HL-60/S4 treated with retinoic acid at 250 ng/mL for 4 days and 3 days (cell line): ENCODE results near the gene ZBTB2.
"Not testable (repeated sequence)": the region's sequence is repeated elsewhere in the genome, so short reads cannot be mapped to it uniquely, and the experiment has no call there.

Experiments used
- in situ Hi-C: fragments of 300-500 bp; cut with MboI; formaldehyde crosslinking; loops from 2 replicates; pipeline ENCODE4 v1.7.0; 2022; ENCODE audit warnings: low sequenced_read_pairs

The ZBTB2 gene

DNA sequence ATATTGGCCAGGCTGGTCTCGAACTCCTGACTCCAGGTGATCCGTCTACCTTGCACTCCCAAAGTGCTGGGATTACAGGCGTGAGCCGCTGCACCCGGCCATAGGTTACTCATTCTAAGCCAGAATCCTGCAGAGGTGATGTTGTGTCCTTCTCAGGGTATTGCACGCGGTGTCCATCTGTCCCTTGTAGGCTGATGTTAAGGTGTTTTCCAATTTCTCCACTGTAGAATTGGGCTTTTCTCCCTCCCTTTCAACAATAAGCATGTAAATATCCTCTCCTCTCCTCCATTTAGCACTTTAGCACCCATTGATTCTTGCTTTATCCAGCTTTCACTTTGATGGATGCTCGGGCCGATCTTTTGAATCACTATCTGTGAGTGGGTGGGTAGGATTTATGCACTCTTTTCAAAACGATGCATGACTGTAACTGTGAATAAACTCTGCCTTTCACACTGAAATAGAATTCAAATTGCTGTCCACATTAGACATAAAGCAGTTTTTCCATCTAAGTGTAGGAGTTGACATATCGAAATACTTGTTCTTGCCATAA lies 52.6 kb downstream of the ZBTB2 start:
- in situ Hi-C loops: no loop called here

- in situ Hi-C loops: no loop called here
Observed at GRCh38 chr6:151335930-151336329, 55.4 kb downstream of the ZBTB2 start.

GRCh38 chr6:151330130-151330696 lies 61.1 kb downstream of the ZBTB2 start:
- in situ Hi-C loops: loop anchor here (5.0 kb wide), 1 partner anchor 438 kb away; no protein-coding TSS in a partner anchor

- in situ Hi-C loops: loop anchor here (10.0 kb wide), 1 partner anchor 312 kb away; no protein-coding TSS in a partner anchor
Observed at GRCh38 chr6:151327101-151327500, 64.3 kb downstream of the ZBTB2 start.

GRCh38 chr6:151326116-151326825 lies 65.1 kb downstream of the ZBTB2 start:
- in situ Hi-C loops: loop anchor here (10.0 kb wide), 1 partner anchor 311 kb away; no protein-coding TSS in a partner anchor

GRCh38 chr6:151325075-151326050 lies 66.0 kb downstream of the ZBTB2 start:
- in situ Hi-C loops: loop anchor here (10.0 kb wide), 1 partner anchor 311 kb away; no protein-coding TSS in a partner anchor

GRCh38 chr6:151324488-151324825 lies 66.9 kb downstream of the ZBTB2 start:
- in situ Hi-C loops: loop anchor here (10.0 kb wide), 1 partner anchor 310 kb away; no protein-coding TSS in a partner anchor

- in situ Hi-C loops: loop anchor here (10.0 kb wide), 1 partner anchor 309 kb away; no protein-coding TSS in a partner anchor
Observed at GRCh38 chr6:151323791-151324487, 67.4 kb downstream of the ZBTB2 start.

- in situ Hi-C loops: loop anchor here (10.0 kb wide), 1 partner anchor 308 kb away; no protein-coding TSS in a partner anchor
Observed at GRCh38 chr6:151322570-151322969, 68.8 kb downstream of the ZBTB2 start.

DNA sequence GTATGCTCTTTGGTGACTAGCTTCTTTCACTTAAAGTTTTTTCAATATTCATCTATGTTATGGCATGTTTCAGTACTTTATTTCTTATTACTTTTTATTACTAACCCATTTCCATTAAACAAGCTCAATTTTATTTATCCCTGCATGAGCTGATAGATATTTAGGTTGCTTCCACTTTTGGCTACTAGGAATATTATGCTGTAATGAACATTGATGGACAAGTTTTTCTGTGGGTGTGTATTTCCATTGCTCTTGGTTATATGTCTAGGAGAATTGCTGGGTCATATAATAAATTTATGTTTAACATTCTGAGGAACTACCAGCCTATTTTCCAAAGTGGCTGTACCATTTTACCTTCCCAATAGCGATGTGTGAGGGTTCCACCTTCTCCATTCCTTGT lies 69.9 kb downstream of the ZBTB2 start:
- in situ Hi-C loops: loop anchor here (10.0 kb wide), 1 partner anchor 307 kb away; no protein-coding TSS in a partner anchor

DNA sequence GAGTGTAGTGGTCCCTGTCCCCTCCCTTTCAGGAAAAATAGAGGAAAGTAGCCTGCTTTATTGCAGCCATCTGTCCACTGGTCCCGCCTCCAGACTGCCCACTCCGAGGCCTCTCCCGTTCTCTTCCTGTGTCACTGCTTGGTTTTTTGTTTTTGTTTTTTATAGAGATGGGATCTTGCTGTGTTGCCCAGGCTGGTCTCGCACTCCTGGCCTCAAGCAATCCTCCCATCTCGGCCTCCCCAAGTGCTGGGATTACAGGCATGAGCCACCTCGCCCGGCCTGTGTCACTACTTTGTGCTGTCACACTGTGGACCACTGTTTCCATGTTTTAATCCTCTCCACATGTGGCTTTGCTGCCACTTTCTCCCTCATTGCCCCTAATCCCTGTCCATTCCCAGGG lies 71.2 kb downstream of the ZBTB2 start:
- in situ Hi-C loops: loop anchor here (10.0 kb wide), 1 partner anchor 305 kb away; no protein-coding TSS in a partner anchor

- in situ Hi-C loops: no loop called here
Observed at GRCh38 chr6:151317995-151318365, 73.4 kb downstream of the ZBTB2 start.

DNA sequence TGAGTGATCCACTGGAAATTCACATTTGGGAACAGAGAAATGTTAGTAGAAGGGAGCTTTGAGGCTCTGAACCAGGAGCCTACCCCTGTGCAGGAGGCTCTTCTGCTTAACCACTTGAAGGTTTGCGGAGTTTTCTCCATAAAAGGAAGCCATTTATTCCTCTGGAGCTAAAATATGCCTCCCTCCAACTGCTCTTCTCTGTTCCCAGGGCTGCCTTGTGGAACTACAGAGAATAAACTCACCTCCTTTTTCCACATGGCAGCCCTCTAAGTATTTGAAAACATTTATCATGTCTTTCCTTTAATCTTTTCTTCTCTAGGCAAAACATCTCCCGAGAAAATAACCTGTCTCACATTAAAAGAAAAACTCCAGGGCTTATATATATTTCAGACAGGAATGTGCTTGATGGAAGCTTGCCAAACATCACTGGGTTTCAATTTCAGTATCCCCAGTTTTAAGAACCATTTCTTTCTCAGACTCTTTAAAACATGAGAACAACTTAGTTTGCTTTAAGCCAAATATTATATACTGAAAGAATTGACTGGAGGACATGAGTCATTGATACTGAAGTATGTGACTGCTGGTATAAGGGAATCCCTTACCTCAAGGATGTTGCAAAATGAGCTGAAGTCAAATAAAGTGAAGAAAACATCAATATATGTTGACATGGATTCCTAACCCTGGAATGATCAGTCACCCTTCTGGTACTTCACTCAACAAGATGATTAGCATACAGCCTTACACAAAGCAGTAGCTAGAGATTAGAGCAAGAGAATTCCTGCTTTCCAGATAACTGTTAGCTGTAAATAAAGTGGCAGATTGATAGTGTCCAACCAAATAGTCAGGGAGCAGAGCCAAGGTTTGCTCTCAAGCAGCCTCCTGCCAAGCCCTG lies 74.0 kb downstream of the ZBTB2 start:
- in situ Hi-C loops: no loop called here

GRCh38 chr6:151315661-151316060 lies 75.7 kb downstream of the ZBTB2 start:
- in situ Hi-C loops: not testable (repeated sequence)
